OCI-LY3 (cell line): Measurements from ENCODE around the gene IGF2BP3.

ENCODE experiments used
- H2AFZ ChIP-seq: fragments of 200-600, 300-600 bp; shearing (Covaris generic); 2 replicates; pipeline ENCODE4 v1.6.0; 2014; ENCODE audit warnings: antibody characterized with exemption, low read depth, low read length
- H3K27ac ChIP-seq: fragments of 200-600, 300-600 bp; sonication (generic); 2 replicates; pipeline ENCODE4 v1.5.1; 2014; ENCODE audit warnings: mild to moderate bottlenecking, low read length, moderate library complexity, mixed read lengths
- H3K27me3 ChIP-seq: fragments of 200-600, 300-600 bp; sonication (generic); 2 replicates; pipeline ENCODE4 v1.6.1; 2014; ENCODE audit warnings: low read depth, low read length, mixed read lengths
- H3K36me3 ChIP-seq: fragments of 200-600, 300-600 bp; sonication (generic); replicated peaks from 2 replicates; pipeline ENCODE3; 2014; ENCODE audit warnings: low read depth, low read length, mixed read lengths
- H3K4me1 ChIP-seq: fragments of 300-600, 200-600 bp; sonication (generic); 2 replicates; pipeline ENCODE4 v1.6.1; 2014; ENCODE audit warnings: low read length, mixed read lengths
- H3K4me2 ChIP-seq: fragments of 200-600, 300-600 bp; sonication (generic); 2 replicates; pipeline ENCODE4 v1.6.1; 2014; ENCODE audit warnings: low read length, mixed read lengths
- H3K4me3 ChIP-seq: fragments of 300-600, 200-600 bp; sonication (generic); 2 replicates; pipeline ENCODE4 v1.5.1; 2014; ENCODE audit warnings: antibody characterized with exemption, mild to moderate bottlenecking, low read length, moderate library complexity
- H3K79me2 ChIP-seq: fragments of 300-600, 200-600 bp; shearing (Covaris generic); 2 replicates; pipeline ENCODE4 v1.6.1; 2014; ENCODE audit warnings: mild to moderate bottlenecking, low read length, mixed read lengths
- H3K9ac ChIP-seq: fragments of 300-600, 200-600 bp; shearing (Covaris generic); 2 replicates; pipeline ENCODE4 v1.6.0; 2014; ENCODE audit warnings: mild to moderate bottlenecking, low read length, moderate library complexity
- H3K9me3 ChIP-seq: fragments of 200-600, 300-600 bp; shearing (Covaris generic); 2 replicates; pipeline ENCODE4 v1.6.1; 2014; ENCODE audit warnings: low read length, mixed read lengths; ENCODE audit not compliant: insufficient read depth
- H4K20me1 ChIP-seq: fragments of 200-600, 300-600 bp; sonication (generic); 2 replicates; pipeline ENCODE4 v1.6.1; 2016; ENCODE audit warnings: low read length, mixed read lengths; ENCODE audit not compliant: insufficient read depth
- EZH2phosphoT487 ChIP-seq: fragments of 200-600 bp; shearing (Covaris generic); IDR thresholded peaks from 2 replicates; pipeline ENCODE4 v1.6.1; 2018; ENCODE audit warnings: antibody characterized with exemption, mixed run types, low read depth
- TF ChIP-seq, protein P1 (sequence below): fragments of 200-600, 300-600 bp; sonication (generic); IDR thresholded peaks from 2 replicates; pipeline ENCODE4 v1.5.1; 2014; ENCODE audit warnings: antibody characterized with exemption, low read length, low read depth

IGF2BP3 gene

DNA sequence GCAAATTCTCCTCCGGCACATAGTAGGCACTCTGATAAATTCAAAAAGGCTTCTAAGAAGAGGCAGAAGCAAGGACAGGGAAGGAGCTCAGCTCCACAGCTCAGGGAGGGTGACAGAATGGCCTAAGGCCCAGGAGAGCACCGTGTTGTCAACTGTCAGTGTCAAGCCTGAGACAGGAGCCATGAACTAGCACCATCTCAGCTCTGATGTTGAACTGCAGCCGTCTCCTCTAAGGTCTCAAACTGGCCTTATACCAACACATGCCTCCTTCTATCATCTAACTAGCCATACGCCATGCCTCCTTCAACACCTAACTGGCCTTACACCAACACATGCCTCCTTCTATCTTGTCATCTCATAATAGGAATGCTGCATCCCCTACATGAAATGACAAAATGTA, 73.0 kb downstream of the IGF2BP3 start:
- Histone ChIP-seq H3K4me2 (no peak overlapping the region), H3K4me1 (no peaks in the 10 kb centered on the region), H2AFZ (no peak overlapping the region), H3K9me3 (no peaks in the 10 kb centered on the region), H3K27ac (no peak overlapping the region), H3K27me3 (no peaks in the 10 kb centered on the region), H3K79me2 (peaks cover 28% of the 10 kb centered on the region), H4K20me1 (peaks cover 12% of the 10 kb centered on the region; the same call in 1 of the 2 replicates), H3K36me3 (peaks cover 27% of the 10 kb centered on the region), H3K9ac (no peak overlapping the region), H3K4me3 (no peak overlapping the region)
- TF ChIP-seq, protein P1, sequence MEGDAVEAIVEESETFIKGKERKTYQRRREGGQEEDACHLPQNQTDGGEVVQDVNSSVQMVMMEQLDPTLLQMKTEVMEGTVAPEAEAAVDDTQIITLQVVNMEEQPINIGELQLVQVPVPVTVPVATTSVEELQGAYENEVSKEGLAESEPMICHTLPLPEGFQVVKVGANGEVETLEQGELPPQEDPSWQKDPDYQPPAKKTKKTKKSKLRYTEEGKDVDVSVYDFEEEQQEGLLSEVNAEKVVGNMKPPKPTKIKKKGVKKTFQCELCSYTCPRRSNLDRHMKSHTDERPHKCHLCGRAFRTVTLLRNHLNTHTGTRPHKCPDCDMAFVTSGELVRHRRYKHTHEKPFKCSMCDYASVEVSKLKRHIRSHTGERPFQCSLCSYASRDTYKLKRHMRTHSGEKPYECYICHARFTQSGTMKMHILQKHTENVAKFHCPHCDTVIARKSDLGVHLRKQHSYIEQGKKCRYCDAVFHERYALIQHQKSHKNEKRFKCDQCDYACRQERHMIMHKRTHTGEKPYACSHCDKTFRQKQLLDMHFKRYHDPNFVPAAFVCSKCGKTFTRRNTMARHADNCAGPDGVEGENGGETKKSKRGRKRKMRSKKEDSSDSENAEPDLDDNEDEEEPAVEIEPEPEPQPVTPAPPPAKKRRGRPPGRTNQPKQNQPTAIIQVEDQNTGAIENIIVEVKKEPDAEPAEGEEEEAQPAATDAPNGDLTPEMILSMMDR = no peak
- no peak for TF ChIP-seq EZH2phosphoT487

GRCh38 chr7:23396222-23397015, 73.9 kb downstream of the IGF2BP3 start:
- Histone ChIP-seq H3K79me2 (peaks cover 31% of the 10 kb centered on the region), H3K27ac (no peak overlapping the region), H3K27me3 (no peaks in the 10 kb centered on the region), H3K4me1 (peaks cover 6% of the 10 kb centered on the region; the same call in 1 of the 2 replicates), H3K36me3 (peaks cover 25% of the 10 kb centered on the region), H3K9me3 (no peaks in the 10 kb centered on the region), H3K9ac (no peak overlapping the region), H3K4me2 (no peak overlapping the region), H2AFZ (no peak overlapping the region), H3K4me3 (no peak overlapping the region), H4K20me1 (peaks cover 12% of the 10 kb centered on the region; the same call in 1 of the 2 replicates)
- TF ChIP-seq EZH2phosphoT487 = no peak
- TF ChIP-seq, protein P1 = no peak

- H3K27ac ChIP-seq = no peak overlapping the region
- H3K4me1 ChIP-seq = peaks cover 6% of the 10 kb centered on the region; the same call in 1 of the 2 replicates
- TF ChIP-seq, protein P1 = no peak
- no peak for TF ChIP-seq EZH2phosphoT487
Measured at GRCh38 chr7:23394488-23395171, 75.7 kb downstream of the IGF2BP3 start.

GRCh38 chr7:23393636-23394035, 76.7 kb downstream of the IGF2BP3 start:
- TF ChIP-seq, protein P1 = no peak
- TF ChIP-seq EZH2phosphoT487 = no peak
- Histone ChIP-seq H3K36me3 (peaks cover 11% of the 10 kb centered on the region), H3K9me3 (no peaks in the 10 kb centered on the region), H3K4me3 (no peak overlapping the region), H3K27ac (no peak overlapping the region), H3K4me1 (peaks cover 6% of the 10 kb centered on the region; the same call in 1 of the 2 replicates), H4K20me1 (peaks cover 12% of the 10 kb centered on the region; the same call in 1 of the 2 replicates), H3K4me2 (no peak overlapping the region), H3K9ac (no peak overlapping the region), H3K27me3 (no peaks in the 10 kb centered on the region), H3K79me2 (peaks cover 29% of the 10 kb centered on the region), H2AFZ (no peak overlapping the region)

More at GRCh38 chr7:23394488-23395171, 75.7 kb downstream of the IGF2BP3 start:
- H3K79me2 ChIP-seq = peaks cover 29% of the 10 kb centered on the region
- H3K27me3 ChIP-seq = no peaks in the 10 kb centered on the region
- H3K4me3 ChIP-seq = no peak overlapping the region
- no peak overlapping the region for H2AFZ ChIP-seq
- H3K9me3 ChIP-seq = no peaks in the 10 kb centered on the region
- H3K36me3 ChIP-seq = peaks cover 12% of the 10 kb centered on the region
- H3K9ac ChIP-seq = no peak overlapping the region
- no peak overlapping the region for H3K4me2 ChIP-seq
- peaks cover 12% of the 10 kb centered on the region; the same call in 1 of the 2 replicates for H4K20me1 ChIP-seq
